Activated T-cell treated with anti-CD3 and anti-CD28 coated beads for 48 hours (primary cell): ENCODE results near the gene DPH2.

Experiments
- DNase-seq: peaks from one replicate; pipeline ENCODE4 v3.0.0-alpha.2; 2020; ENCODE audit warnings: low read depth

Gene DPH2

GRCh38 chr1:44000122-44000665, 30.4 kb downstream of the DPH2 start:
- no peak for DNase-seq

- no peak for DNase-seq
Measured at GRCh38 chr1:44002165-44002564, 32.4 kb downstream of the DPH2 start.

- DNase-seq: no peak
Measured at GRCh38 chr1:44002606-44003157, 32.9 kb downstream of the DPH2 start.

- no peak for DNase-seq
Measured at GRCh38 chr1:44008259-44008658, 38.4 kb downstream of the DPH2 start.

- DNase-seq: no peak
Measured at GRCh38 chr1:44010935-44011471, 41.2 kb downstream of the DPH2 start.

GRCh38 chr1:44012404-44012803, 42.6 kb downstream of the DPH2 start:
- DNase-seq: no peak

- DNase-seq: no peak
Measured at GRCh38 chr1:44012941-44013609, 43.3 kb downstream of the DPH2 start.

- no peak for DNase-seq
Measured at GRCh38 chr1:44013949-44014348, 44.1 kb downstream of the DPH2 start.

- no peak for DNase-seq
Measured at GRCh38 chr1:44014365-44015104, 44.7 kb downstream of the DPH2 start.

- no peak for DNase-seq
Measured at GRCh38 chr1:44015206-44015605, 45.4 kb downstream of the DPH2 start.

- DNase-seq: no peak
Measured at GRCh38 chr1:44016041-44016889, 46.5 kb downstream of the DPH2 start.

- no peak for DNase-seq
Measured at GRCh38 chr1:44016890-44017400, 47.1 kb downstream of the DPH2 start.

GRCh38 chr1:44019466-44019948, 49.7 kb downstream of the DPH2 start:
- no peak for DNase-seq

- DNase-seq: no peak
Measured at GRCh38 chr1:44020464-44020863, 50.7 kb downstream of the DPH2 start.

GRCh38 chr1:44021156-44021555, 51.3 kb downstream of the DPH2 start:
- DNase-seq: no peak

- no peak for DNase-seq
Measured at GRCh38 chr1:44021581-44022321, 51.9 kb downstream of the DPH2 start.
